Adrenal gland (tissue), 12 donors: Measurements from ENCODE around the gene LZTFL1. TPM values are rescaled to one million over a fixed set of nuclear protein-coding genes. Genes with fewer than 3 reads are reported as not detected.
A peak's percentile ranks its signal among the peaks of the same experiment; 100 is the strongest.

Source experiments
- DNase-seq, 7 donors: peaks; one replicate each; pipeline ENCODE4 v3.0.0-alpha.2; 2019 to 2020
- H3K27ac ChIP-seq, 5 donors: fragments of 200-600 bp; sonication (generic) in 4 of 5; 1 replicate in 3 of 5; 2 replicates in 2 of 5; pipeline versions ENCODE4 v1.5.1 to v1.8.0; 2016 to 2020; ENCODE audit warnings: mild to moderate bottlenecking in 1 of 5
- H3K27me3 ChIP-seq: fragments of 200-600 bp; 2 replicates; pipeline ENCODE4 v1.8.0; 2021
- H3K36me3 ChIP-seq, 2 donors: fragments of 200-600 bp; replicated peaks in 1 of 2; 1 replicate in 1 of 2; 2 replicates in 1 of 2; pipeline versions ENCODE4 v1.5.1 to v1.8.0; 2018 to 2022
- H3K4me1 ChIP-seq, 2 donors: fragments of 200-600 bp; replicated peaks in 1 of 2; 1 replicate in 1 of 2; 2 replicates in 1 of 2; pipeline versions ENCODE4 v1.5.1 to v1.8.0; 2018 to 2021
- H3K4me3 ChIP-seq, 4 donors: fragments of 200-600 bp; sonication (generic) in 3 of 4; one replicate each; pipeline ENCODE4 v1.5.1; 2016 to 2018
- H3K9me3 ChIP-seq, 3 donors: fragments of 200-600 bp; sonication (generic) in 1 of 3; replicated peaks in 1 of 3; 1 replicate in 2 of 3; 2 replicates in 1 of 3; pipeline versions ENCODE4 v1.5.1 to v1.8.0; 2016 to 2021
- CTCF ChIP-seq, 6 experiments: fragments of 450-650 bp in 4 of 6; fragments of 200-600 bp in 2 of 6; sonication (generic) in 1 of 6; IDR thresholded peaks; 1 replicate in 5 of 6; 2 replicates in 1 of 6; pipeline versions ENCODE4 v1.5.1 to v1.8.0; 2016 to 2021; ENCODE audit warnings: antibody characterized with exemption in 6 of 6, mild to moderate bottlenecking in 2 of 6, moderate library complexity in 1 of 6
- POLR2A ChIP-seq, 2 donors: fragments of 450-650 bp; IDR thresholded peaks; one replicate each; pipeline ENCODE4 v1.6.1; 2017; ENCODE audit warnings: antibody characterized with exemption in 2 of 2, mild to moderate bottlenecking in 2 of 2, moderate library complexity in 1 of 2
- WGBS, 4 donors: extraction: QIAGEN DNeasy Blood & Tissue Kit in 2 of 4; methylation state at CpG; one replicate each; pipeline versions ENCODE4 v1.1.5 to v1.1.7; 2013 to 2017; 5-methylcytosine and 5-hydroxymethylcytosine counted together
- intact Hi-C, 2 donors: fragments of 100-400 bp; cut with DNase I; formaldehyde crosslinking; loops; one replicate each; pipeline versions ENCODE4 v1.14.1 to v1.15.0; 2022 to 2023
- polyA plus RNA-seq, 3 donors: library from polyadenylated mRNA; stranded (reverse); fragments of 200-250 nt in 2 of 3; fragments of 350-450 nt in 1 of 3; fragmentation: Illumina TruSeq in 1 of 3; extraction: RNeasy Lipid Tissue Mini Kit (QIAGEN cat#74804) in 1 of 3; gene quantifications; one replicate each; pipeline ENCODE4 v1.2.3, GENCODE V29; 2013 to 2014
- total RNA-seq, 9 donors: library from RNA; depleted of rRNA in 4 of 9; stranded (reverse); fragments of >200 nt in 4 of 9; fragments of 120-200 nt in 1 of 9; fragmentation: NEBNext Ultra II Directional in 1 of 9; extraction: Animal tissue kit (Norgen Biotek cat#: 25700) in 1 of 9; gene quantifications; one replicate each; pipeline versions ENCODE4 v1.1.0 to v1.2.4, GENCODE V29; 2013 to 2023
- donor health status: healthy with polysubstance abuse.
- donor health status: Bipolar disorder and iron deficiency.
- donor health status: DM: yes; HTN: yes; CAD: no.
- donor health status: DM: no; HTN: no; CAD: no.
- donor health status: DM: no; HTN: no; CAD: no.
- donor health status: DM: yes; HTN: yes; CAD: no.

The LZTFL1 gene
- total and polyA plus RNA-seq, 12 donors, result 3.9 to 36.3 (median 19.6) TPM

- DNase-seq, result no peak
- peaks cover 48% of the 10 kb centered on the region for H3K27me3 ChIP-seq
- intact Hi-C loops, result no loop called here
- WGBS, 4 donors, result 54 to 65% (median 60%) methylated on average over 13 of the region's 13 CpGs
- peak overlapping the region in 1 of 4 donors; percentile 47 for H3K4me3 ChIP-seq
- H3K27ac ChIP-seq, result no peak overlapping the region
- H3K36me3 ChIP-seq, result no peaks in the 10 kb centered on the region
- H3K4me1 ChIP-seq, result peaks cover 10 to 14% of the 10 kb centered on the region in 2 donors
- TF ChIP-seq POLR2A (IDR thresholded peaks at IDR 0.05) (no peak), CTCF (IDR thresholded peaks at IDR 0.05) (no peak)
- no peaks in the 10 kb centered on the region for H3K9me3 ChIP-seq
Measured at GRCh38 chr3:45796902-45797637, 44.8 kb downstream of the LZTFL1 start.

GRCh38 chr3:45795882-45796765 is 45.8 kb downstream of the LZTFL1 start, which contains the start of gene SLC6A20:
SLC6A20 (minus strand) TSS chr3:45796536; CDS start chr3:45796419, 117 bp downstream.
- WGBS, 4 donors, result 2 to 4% (median 3%) methylated on average over 19 to 91 of the region's 91 CpGs
- no peaks in the 10 kb centered on the region for H3K36me3 ChIP-seq
- intact Hi-C loops, result no loop called here
- peak within 1 kb of the TSS in 1 of 4 donors; percentile 47 for H3K4me3 ChIP-seq
- H3K27ac ChIP-seq, result no peak within 1 kb of the TSS
- no peak for TF ChIP-seq POLR2A (IDR thresholded peaks at IDR 0.05)
- TF ChIP-seq CTCF (IDR thresholded peaks at IDR 0.05), result no peak
- H3K9me3 ChIP-seq, result no peaks in the 10 kb centered on the region
- no peak for DNase-seq
- H3K4me1 ChIP-seq, result peaks cover 10 to 14% of the 10 kb centered on the region in 2 donors
- H3K27me3 ChIP-seq, result peaks cover 48% of the 10 kb centered on the region

GRCh38 chr3:45795509-45795881 is 46.4 kb downstream of the LZTFL1 start:
- WGBS, 4 donors, result 33 to 35% (median 34%) methylated on average over 14 of the region's 14 CpGs
- intact Hi-C loops, result no loop called here
- Histone ChIP-seq H3K4me1 (peaks cover 10 to 14% of the 10 kb centered on the region in 2 donors), H3K27me3 (peaks cover 48% of the 10 kb centered on the region), H3K27ac (no peak overlapping the region), H3K4me3 (peak overlapping the region in 1 of 4 donors; percentile 47), H3K9me3 (no peaks in the 10 kb centered on the region), H3K36me3 (no peaks in the 10 kb centered on the region)
- no peak for TF ChIP-seq CTCF (IDR thresholded peaks at IDR 0.05)
- DNase-seq, result no peak

- Histone ChIP-seq H3K4me1 (peaks cover 10 to 14% of the 10 kb centered on the region in 2 donors), H3K36me3 (no peaks in the 10 kb centered on the region), H3K4me3 (no peak overlapping the region), H3K27me3 (peaks cover 48% of the 10 kb centered on the region), H3K27ac (no peak overlapping the region), H3K9me3 (no peaks in the 10 kb centered on the region)
- intact Hi-C loops, result no loop called here
- TF ChIP-seq CTCF (IDR thresholded peaks at IDR 0.05), result no peak
- no peak for TF ChIP-seq POLR2A (IDR thresholded peaks at IDR 0.05)
- WGBS, 4 donors, result 89 to 91% (median 91%) methylated on average over 1 of the region's 1 CpG
- DNase-seq, result no peak
Measured at GRCh38 chr3:45794660-45795059, 47.3 kb downstream of the LZTFL1 start.
